Measurements from ENCODE around the gene ATP7B. TPM values are rescaled to one million over a fixed set of nuclear protein-coding genes. Genes with fewer than 3 reads are reported as not detected.

Gene ATP7B
- total and polyA plus RNA-seq, 2 donors (not counting 3 experiments of a cell fraction or from before 2014, with no cell fraction given), result 4.2 to 8.0 TPM

DNA sequence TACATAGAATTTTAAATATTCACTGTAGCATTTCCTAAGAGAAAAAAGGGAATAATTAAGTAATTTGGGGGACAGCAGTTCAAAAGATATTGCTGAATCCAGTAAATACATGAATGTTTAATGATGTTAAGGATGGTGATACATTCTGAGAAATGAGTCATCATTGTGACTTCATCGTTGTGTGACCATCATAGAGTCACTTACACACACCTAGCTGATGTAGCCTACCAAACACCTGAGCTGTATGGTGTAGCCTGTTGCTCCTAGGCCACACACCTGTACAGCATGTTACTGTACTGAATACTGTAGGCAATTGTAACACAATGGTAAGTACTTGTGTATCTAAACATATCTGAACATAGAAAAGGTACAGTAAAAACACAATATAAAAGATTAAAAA lies 34.8 kb downstream of the ATP7B start:
- no peak overlapping the region for H3K4me2 ChIP-seq (ENCODE audit: insufficient read depth, low read length)
- BruUV-seq (replicated peaks), result no TSS peak
- dilution Hi-C loops (cut with MboI; ENCODE audit: extremely low pct_ligation_motif_present, low sequenced_read_pairs), result no loop called here
- TF ChIP-seq MYC (IDR thresholded peaks at IDR 0.05; ENCODE audit: low read depth, low read length), result no peak
- TF ChIP-seq GATA2 (IDR thresholded peaks at IDR 0.05; ENCODE audit: insufficient read depth, insufficient read length, low read depth, low read length), result no peak
- TF ChIP-seq JUN (IDR thresholded peaks at IDR 0.05; ENCODE audit: borderline replicate concordance, insufficient read depth, insufficient read length, low read depth), result peak; percentile 30
- TF ChIP-seq, protein P1, sequence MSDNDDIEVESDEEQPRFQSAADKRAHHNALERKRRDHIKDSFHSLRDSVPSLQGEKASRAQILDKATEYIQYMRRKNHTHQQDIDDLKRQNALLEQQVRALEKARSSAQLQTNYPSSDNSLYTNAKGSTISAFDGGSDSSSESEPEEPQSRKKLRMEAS (IDR thresholded peaks at IDR 0.05; ENCODE audit: insufficient read depth, insufficient read length), result no peak
- POLR2A ChIA-PET, result no interaction called here
- intact Hi-C loops (cut with micrococcal nuclease), result no loop called here
- DNase-seq (ENCODE audit: low read depth, low spot score) (no peak), FAIRE-seq (no peak)
- H3K9ac ChIP-seq (replicated peaks; ENCODE audit: extremely low read depth, insufficient read depth, low read length), result no peak overlapping the region
- H3K79me2 ChIP-seq (ENCODE audit: control insufficient read depth, insufficient read depth, low read length), result no peaks in the 10 kb centered on the region
- no peak overlapping the region for H3K27ac ChIP-seq (ENCODE audit: insufficient read depth, low read depth, low read length)
- no peaks in the 10 kb centered on the region for H4K20me1 ChIP-seq (replicated peaks; ENCODE audit: control insufficient read depth, extremely low read depth, insufficient read depth, low read length)
- peaks cover 0 to 3% of the 10 kb centered on the region in 2 experiments for H3K27me3 ChIP-seq (ENCODE audit: control insufficient read depth in 2 of 2, insufficient read depth in 2 of 2, low read length in 2 of 2)
- CTCF ChIA-PET, result interaction anchor here (1.6 kb wide), 1 partner anchor 12 kb away, joined by 7 read pairs; no protein-coding TSS in a partner anchor
- no peak overlapping the region for H2AFZ ChIP-seq (ENCODE audit: low read depth, low read length)
- no peak overlapping the region for H3K4me3 ChIP-seq (replicated peaks in 1 of 3; ENCODE audit: insufficient read depth in 1 of 3, low read depth in 1 of 3, low read length in 3 of 3)
- no peaks in the 10 kb centered on the region for H3K9me1 ChIP-seq (replicated peaks; ENCODE audit: control insufficient read depth, extremely low read depth, insufficient read depth, low read length)
- no peaks in the 10 kb centered on the region for H3K36me3 ChIP-seq (ENCODE audit: control insufficient read depth in 2 of 2, extremely low read depth in 1 of 2, insufficient read depth in 2 of 2, low read length in 2 of 2)
- no peaks in the 10 kb centered on the region for H3K9me3 ChIP-seq (replicated peaks; ENCODE audit: control insufficient read depth, insufficient read depth, low read length)
- no peaks in the 10 kb centered on the region for H3K4me1 ChIP-seq (ENCODE audit: control insufficient read depth, extremely low read depth, insufficient read depth, low read length)

DNA sequence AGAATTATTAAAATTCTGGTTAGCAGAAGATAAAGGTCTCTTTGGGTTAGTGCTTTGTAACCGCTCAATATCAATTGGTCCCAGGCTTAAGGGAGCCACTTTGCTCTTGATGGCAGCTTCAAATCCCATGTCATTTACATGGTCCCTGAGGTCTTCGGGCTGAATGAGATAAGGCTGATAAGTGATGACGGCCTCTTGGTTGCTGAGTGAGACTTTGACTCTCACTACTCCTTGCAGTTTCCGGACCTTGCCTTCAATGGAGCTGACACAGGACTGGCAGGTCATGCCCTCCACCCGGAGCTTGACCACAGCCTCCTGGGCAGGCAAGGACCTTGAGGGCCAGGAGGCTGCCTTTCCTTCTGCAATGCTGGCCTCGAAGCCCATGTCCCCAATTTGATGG lies 36.8 kb downstream of the ATP7B start:
- Histone ChIP-seq H3K27me3 (ENCODE audit: control insufficient read depth in 2 of 2, insufficient read depth in 2 of 2, low read length in 2 of 2) (peaks cover 0 to 3% of the 10 kb centered on the region in 2 experiments), H3K27ac (ENCODE audit: insufficient read depth, low read depth, low read length) (no peak overlapping the region), H3K9ac (replicated peaks; ENCODE audit: extremely low read depth, insufficient read depth, low read length) (no peak overlapping the region), H3K36me3 (ENCODE audit: control insufficient read depth in 2 of 2, extremely low read depth in 1 of 2, insufficient read depth in 2 of 2, low read length in 2 of 2) (no peaks in the 10 kb centered on the region), H4K20me1 (replicated peaks; ENCODE audit: control insufficient read depth, extremely low read depth, insufficient read depth, low read length) (no peaks in the 10 kb centered on the region), H3K4me3 (replicated peaks in 1 of 3; ENCODE audit: insufficient read depth in 1 of 3, low read depth in 1 of 3, low read length in 3 of 3) (no peak overlapping the region), H3K9me3 (replicated peaks; ENCODE audit: control insufficient read depth, insufficient read depth, low read length) (no peaks in the 10 kb centered on the region), H2AFZ (ENCODE audit: low read depth, low read length) (no peak overlapping the region), H3K9me1 (replicated peaks; ENCODE audit: control insufficient read depth, extremely low read depth, insufficient read depth, low read length) (no peaks in the 10 kb centered on the region), H3K4me1 (ENCODE audit: control insufficient read depth, extremely low read depth, insufficient read depth, low read length) (no peaks in the 10 kb centered on the region), H3K4me2 (ENCODE audit: insufficient read depth, low read length) (no peak overlapping the region), H3K79me2 (ENCODE audit: control insufficient read depth, insufficient read depth, low read length) (no peaks in the 10 kb centered on the region)
- ChIA-PET CTCF (interaction anchor here (0.9 to 1.6 kb wide), 3 partner anchors 10 to 14 kb away, joined by 3 to 7 read pairs (median 5); no protein-coding TSS in a partner anchor), POLR2A (no interaction called here)
- TF ChIP-seq FOS (IDR thresholded peaks at IDR 0.05; ENCODE audit: borderline replicate concordance, insufficient read depth, low read length) (no peak), POLR2A (IDR thresholded peaks at IDR 0.05; ENCODE audit: low read depth, low read length) (no peak), GATA2 (IDR thresholded peaks at IDR 0.05; ENCODE audit: insufficient read depth, insufficient read length, low read depth, low read length) (no peak), JUN (IDR thresholded peaks at IDR 0.05; ENCODE audit: borderline replicate concordance, insufficient read depth, insufficient read length, low read depth) (no peak), EZH2 (IDR thresholded peaks at IDR 0.05; ENCODE audit: borderline replicate concordance, low read depth, low read length, severe bottlenecking) (no peak), MYC (IDR thresholded peaks at IDR 0.05; ENCODE audit: low read depth, low read length) (no peak), POLR2AphosphoS5 (IDR thresholded peaks at IDR 0.05; ENCODE audit: insufficient read depth, low read depth, low read length) (no peak)
- TF ChIP-seq, protein P1 (IDR thresholded peaks at IDR 0.05; ENCODE audit: insufficient read depth, insufficient read length), result no peak
- TF ChIP-seq, protein P2, sequence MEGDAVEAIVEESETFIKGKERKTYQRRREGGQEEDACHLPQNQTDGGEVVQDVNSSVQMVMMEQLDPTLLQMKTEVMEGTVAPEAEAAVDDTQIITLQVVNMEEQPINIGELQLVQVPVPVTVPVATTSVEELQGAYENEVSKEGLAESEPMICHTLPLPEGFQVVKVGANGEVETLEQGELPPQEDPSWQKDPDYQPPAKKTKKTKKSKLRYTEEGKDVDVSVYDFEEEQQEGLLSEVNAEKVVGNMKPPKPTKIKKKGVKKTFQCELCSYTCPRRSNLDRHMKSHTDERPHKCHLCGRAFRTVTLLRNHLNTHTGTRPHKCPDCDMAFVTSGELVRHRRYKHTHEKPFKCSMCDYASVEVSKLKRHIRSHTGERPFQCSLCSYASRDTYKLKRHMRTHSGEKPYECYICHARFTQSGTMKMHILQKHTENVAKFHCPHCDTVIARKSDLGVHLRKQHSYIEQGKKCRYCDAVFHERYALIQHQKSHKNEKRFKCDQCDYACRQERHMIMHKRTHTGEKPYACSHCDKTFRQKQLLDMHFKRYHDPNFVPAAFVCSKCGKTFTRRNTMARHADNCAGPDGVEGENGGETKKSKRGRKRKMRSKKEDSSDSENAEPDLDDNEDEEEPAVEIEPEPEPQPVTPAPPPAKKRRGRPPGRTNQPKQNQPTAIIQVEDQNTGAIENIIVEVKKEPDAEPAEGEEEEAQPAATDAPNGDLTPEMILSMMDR (IDR thresholded peaks at IDR 0.05; ENCODE audit: extremely low read depth in 1 of 2, insufficient read depth in 1 of 2, low read depth in 1 of 2, low read length in 2 of 2), result no peak
- intact Hi-C loops (cut with micrococcal nuclease) (no loop called here), dilution Hi-C loops (cut with MboI; ENCODE audit: extremely low pct_ligation_motif_present, low sequenced_read_pairs) (no loop called here)
- DNase-seq (ENCODE audit: low read depth, low spot score) (no peak), FAIRE-seq (no peak)
- BruUV-seq (replicated peaks), result no TSS peak
